HG02798 (cell line): Measurements from ENCODE around the gene SLC2A1.
"Not testable (repeated sequence)": the region's sequence is repeated elsewhere in the genome, so short reads cannot be mapped to it uniquely, and the experiment has no call there.

Experiments
- ATAC-seq: cut with Tn5 transposase; IDR thresholded peaks from one replicate; pipeline ENCODE4 v1.9.1; 2021; ENCODE audit warnings: mild to moderate bottlenecking; ENCODE audit not compliant: unreplicated experiment, poor library complexity

SLC2A1 gene

DNA sequence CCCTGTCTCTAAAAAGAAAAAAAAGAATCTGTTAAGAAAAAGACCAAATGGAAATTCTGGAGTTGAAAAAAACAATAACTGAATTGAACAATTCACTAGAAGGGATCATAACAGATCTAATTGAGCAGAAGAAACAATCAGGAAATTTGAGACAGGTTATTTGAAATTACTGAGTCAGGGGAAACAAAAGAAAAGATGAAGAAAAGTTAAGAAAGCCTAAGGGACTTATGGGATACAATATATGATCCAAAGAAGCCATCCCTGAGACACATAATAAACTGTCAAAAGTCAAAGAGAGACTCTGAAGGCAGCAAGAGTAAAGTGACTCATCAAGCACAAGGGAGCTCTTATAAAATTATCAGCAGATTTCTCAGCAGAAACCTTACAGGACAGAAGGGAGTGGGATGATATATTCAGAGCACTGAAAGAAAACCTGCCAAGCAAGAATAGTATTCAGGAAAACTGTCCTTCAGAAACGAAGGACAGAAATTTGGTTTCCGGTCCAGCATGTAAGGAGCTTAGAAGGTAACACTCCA lies 44.5 kb downstream of the SLC2A1 start:
- ATAC-seq, result no peak

DNA sequence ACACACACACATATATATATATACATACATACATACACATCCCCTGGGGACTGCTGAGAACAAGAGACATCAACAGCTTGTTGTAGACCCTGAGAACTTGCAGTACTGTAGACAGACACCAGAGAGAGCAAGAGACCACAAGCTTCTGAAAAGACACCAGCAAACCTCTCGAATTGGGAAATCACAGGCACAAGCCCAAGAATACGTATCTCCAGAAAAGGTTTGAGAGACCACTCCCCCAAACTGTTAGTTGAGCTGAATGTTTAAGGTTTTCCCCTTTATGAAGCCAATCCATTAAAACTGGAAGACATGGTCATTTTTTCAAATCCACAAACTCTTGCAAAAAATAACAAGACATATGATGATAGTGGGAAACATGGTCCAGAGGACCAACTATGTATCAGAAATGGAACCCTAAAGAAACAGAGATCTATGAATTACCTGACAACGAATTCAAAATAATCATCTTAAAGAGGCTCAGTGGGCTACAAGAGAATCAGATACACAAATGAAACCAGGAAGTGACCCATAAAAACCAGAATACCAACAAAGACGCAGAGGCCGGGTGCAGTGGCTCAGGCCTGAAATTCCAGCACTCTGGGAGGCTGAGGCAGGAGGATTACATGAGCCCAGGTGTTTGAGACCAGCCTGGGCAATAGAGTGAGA lies 45.1 kb downstream of the SLC2A1 start:
- no peak for ATAC-seq

DNA sequence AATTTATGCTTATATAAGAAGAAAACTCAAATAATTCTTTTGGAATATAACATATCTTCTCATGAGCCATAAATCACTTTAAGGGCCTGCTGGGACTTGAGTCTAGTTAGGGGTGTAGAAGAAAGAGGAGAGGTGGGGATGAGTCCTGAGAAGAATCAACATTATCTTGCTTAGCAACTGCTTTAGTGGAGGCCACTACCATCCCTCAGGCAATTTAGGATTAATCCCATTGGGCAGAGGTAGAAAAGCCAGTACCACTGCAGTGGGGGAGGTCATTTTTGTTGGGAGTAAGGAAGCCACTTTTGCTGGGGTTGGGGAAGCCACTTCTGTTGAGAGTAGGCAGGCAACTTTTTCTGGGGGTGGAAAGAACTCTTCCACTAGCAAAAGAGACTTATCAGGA lies 47.7 kb downstream of the SLC2A1 start:
- no peak for ATAC-seq

DNA sequence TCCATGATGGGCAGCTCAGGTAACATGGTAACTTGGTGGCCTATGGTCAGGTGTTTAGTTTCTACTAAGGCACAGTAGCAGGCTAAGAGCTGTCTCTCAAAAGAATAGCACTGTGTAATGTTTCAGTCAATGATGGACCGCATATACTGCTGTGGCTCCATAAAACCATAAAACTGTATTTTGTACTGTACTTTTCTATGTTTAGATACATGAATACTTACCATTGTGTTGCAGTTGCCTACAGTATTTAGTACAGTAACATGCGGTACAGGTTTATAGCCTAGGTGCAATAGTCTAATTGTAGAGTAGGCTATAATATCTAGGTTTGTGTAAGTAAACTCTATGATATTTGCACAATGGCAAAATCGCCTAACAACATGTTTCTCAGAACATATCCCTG lies 50.6 kb downstream of the SLC2A1 start:
- ATAC-seq, result no peak

DNA sequence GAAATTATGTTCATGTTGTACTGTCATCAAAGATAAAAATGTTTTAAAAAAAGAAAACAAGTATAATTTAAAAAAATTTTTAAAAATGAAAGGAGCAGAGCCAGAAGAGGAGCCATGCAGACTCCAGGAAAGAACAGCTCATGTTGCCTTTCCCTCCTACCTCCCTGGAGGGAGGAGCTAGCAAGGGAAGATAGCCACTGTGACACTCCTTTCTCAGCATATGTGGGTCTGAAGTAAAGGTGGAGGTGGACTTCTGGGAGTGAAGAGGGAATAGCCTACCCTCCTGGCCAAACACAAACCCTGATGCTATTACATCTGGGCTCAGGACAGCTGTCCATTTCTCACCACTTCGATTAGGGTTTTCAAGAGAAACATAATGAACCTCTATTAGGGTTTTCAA lies 54.2 kb downstream of the SLC2A1 start:
- no peak for ATAC-seq

DNA sequence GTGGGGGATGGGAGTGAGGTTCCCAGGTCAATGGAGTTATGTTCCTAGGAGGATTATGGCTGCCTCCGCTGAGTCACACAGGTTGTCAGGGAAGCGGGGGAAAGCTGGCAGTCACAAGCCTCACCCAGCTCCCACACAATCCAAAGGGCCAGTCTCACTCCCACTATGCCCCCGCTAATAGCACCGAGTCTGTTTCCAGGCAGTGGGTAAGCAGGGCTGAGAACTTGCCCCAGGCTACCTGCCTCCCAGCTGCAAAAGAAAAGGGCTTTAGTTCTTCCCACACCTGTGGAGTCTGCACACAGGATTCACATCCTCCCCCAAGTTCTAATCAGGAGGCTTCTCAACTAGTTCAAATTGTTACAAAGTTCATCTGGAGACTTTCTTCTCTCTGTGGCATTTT lies 58.7 kb downstream of the SLC2A1 start:
- ATAC-seq, result not testable (repeated sequence)

DNA sequence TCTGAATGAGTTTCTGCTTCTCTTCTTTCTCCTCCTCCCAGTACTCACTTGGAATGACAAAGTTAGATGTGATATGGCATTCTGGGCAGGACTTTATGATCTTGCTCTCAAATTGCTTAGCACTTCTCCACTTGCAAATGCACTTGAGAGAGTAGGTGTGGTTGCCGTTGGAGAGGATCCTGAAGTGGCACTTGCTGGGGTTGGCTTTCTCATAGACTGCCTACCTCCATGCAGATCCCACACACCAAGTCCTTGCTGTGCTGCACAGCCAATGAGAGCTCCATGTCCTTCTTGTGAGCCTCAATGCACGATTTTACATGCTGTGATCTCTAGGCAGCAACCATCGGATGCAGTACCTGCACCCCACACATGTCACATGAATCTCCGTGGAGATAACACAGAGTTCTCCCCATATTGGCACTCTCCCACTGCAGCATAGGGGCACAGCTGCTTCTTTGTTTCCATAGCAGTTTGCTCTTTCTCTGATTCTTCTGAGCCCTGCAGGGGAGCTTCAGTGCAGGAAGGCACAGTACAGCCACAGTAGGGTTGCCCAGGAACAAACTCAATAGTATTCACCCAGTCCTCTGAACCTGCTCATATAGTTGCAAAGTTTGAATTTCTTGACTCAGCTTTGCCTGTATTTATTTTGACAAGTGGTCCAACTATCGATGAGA lies 67.1 kb downstream of the SLC2A1 start:
- no peak for ATAC-seq

DNA sequence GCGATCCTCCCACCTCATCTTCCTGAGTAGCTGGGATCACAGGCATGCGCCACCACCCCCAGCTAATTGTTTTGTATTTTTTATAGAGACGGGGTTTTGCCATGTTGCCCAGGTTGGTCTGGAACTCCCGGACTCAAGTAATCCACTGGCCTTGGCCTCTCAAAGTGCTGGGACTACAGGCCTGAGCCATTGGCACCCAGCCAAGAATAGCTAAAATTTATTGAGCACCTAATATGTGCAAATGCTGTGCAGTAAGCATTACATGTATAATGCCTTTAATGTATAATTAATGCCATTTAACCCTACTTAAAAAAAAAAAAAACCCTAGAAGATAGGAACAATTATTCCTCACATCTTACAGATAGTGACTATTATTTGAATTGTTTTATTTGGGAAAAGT lies 69.4 kb downstream of the SLC2A1 start:
- no peak for ATAC-seq

DNA sequence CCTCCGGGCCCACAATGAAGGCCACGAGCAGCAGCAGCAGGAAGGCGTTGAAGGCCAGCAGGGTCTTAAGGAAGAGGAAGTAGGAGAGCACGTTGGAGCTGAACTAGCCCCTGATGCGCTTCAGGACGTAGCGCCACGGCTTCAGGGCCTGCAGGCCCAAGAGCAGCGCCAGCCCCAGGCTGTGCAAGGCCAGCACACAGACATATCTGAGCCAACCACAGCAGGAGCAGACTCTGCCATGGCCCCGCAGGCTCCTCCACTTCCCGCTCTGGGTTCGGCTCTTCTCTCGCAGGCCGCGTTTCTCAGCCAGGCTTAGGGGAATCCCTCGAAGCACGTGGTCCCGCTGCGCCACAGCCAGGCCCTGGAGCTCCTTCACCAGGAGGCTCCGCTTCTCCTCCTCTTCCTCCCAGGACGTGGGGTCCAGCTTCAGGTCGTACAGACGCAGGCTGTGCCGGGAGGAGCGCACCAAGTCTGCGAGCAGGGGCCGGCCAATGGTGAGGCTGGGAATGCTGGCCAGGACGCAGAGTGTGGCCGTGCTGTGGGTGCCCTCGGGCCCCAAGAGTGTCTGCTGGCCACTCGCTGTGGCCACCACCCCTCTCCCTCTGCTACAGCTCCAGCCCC lies 70.5 kb downstream of the SLC2A1 start:
- no peak for ATAC-seq

DNA sequence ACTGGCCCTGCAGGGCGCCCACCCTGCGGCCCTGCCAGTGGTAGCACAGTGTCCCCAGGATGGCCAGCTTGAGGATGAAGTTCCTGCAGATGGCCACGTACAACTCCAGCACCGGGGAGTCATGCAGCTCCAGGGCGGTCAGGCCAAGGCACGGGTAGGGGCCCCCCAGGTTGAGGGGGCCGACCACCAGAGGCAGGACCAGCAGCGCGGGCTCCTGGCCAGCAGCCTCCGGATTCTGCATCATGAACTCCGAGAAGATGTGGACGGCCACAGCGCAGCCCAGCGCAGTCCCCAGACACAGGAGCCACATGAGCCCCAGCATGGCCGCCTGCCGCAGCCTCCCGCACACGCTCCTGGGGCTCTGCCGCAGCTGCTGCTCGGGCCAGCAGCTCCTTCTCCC lies 71.3 kb downstream of the SLC2A1 start:
- no peak for ATAC-seq

DNA sequence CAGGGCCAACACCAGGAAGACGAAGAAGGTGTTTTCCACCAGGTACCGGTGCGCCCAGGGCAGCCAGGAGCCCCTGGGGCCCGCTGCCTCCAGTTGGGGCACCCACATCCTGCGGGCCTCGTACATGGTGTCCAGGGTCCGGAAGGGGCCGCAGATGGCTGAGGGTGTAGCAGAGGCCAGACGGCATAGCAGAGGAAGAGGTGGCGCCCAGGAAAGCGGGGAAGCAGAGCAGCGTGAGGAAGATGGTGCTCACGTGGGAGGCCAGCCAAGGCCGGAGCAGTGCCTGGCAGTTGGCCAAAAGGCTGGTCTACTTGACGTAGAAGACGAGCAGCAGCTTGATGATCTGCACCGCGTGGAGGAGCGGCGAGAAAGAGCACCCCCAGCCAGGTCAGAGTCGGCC lies 71.9 kb downstream of the SLC2A1 start:
- no peak for ATAC-seq

DNA sequence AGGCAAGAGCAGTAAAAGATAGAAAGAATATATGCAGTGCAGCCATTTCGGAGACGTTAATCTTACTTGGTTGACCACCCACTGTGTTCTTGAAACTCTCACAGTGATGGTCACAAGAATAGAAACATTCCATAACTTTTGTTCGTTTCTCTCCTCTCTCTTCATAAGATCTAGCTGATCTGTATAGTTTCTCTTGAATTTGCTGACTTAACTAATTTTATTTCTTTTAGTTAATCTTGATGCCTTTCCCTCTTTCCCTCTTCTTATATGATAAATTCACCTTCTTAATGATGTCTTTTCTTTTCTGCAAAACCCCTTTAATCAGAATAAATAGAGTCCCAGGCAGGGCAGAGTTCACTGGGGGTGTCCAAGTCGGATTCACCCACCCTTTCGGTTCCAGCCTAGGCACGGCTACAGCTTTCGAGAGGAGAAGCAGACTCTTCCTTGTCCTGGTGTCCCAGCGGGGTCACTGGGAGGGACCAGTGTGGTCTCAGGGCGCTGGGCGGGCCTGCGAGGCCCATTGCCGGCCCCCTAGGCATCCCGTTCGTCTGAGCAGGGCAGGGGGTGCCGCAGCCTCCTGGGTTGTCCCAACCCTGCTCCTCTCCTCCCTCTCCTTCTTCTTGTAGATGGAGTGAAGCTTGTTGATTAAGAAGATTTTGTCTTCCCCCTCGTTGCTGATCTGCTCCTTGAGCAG lies 72.5 kb downstream of the SLC2A1 start:
- ATAC-seq, result no peak

DNA sequence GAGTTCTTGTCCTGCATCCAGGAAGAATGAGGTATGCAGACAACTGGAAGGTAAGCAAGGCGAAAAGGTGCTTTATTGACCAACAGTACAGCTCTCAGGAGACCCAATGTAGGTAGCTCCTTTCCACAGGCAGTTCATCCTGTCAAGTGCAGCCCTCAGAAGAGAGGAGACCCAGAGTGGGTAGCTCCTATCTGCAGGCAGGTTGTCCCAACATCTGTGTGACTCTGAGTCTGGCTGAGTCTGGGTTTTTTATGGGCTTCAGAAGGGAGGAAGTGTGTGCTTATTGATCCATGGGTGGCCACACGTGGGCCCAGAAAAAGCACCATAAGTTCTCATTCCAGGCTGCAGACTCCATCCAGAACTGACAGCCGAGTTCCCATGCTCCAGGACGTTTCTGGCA lies 78.3 kb downstream of the SLC2A1 start:
- ATAC-seq, result no peak

DNA sequence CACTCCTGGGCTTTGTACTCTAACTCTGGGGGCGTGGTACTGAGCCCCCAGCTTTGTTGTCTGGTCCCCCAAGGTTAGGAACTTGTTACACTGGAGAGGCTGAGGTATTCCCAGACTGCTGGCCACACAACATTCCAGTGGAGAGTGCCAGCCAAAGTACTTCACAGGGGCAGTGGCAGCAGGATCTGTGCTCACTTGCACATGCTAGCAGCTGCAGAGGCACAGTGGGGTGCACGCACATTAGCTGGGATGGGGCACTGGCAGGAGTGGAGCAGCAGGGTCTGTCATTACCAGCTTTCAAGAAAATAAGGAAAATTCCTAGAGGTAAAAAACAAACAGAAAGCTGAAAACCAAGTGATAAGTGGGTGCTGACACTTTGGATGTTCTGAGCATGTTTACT lies 81.3 kb downstream of the SLC2A1 start:
- ATAC-seq, result no peak

DNA sequence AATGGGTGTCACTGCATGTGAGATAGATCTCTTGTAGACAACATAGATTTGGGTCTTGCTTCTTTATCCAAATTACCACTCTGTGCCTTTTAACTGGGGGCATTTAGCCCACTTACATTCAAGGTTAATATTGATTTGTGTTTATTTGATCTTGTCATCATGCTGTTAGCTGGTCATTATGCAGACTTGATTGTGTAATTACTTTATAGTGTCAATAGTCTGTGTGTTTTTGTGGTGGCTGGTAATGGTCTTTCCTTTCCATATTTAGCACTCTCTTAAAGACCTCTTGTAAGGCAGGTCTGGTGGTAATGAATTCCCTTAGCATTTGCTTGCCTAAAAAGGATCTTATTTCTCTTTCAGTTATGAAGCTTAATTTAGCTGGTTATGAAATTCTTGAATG lies 82.7 kb downstream of the SLC2A1 start:
- ATAC-seq, result no peak
